ENCODE measurements around the gene ISG20.
A peak's percentile ranks its signal among the peaks of the same experiment; 100 is the strongest.
"Not testable (repeated sequence)": the region's sequence is repeated elsewhere in the genome, so short reads cannot be mapped to it uniquely, and the experiment has no call there.

ISG20 gene

GRCh38 chr15:88619796-88620195 is 19.0 kb upstream of the ISG20 start:
- no peak for DNase-seq

GRCh38 chr15:88620995-88621772 is 17.6 kb upstream of the ISG20 start, which contains the start of gene AEN:
Gene AEN (plus strand): TSS chr15:88621340. CDS start chr15:88626210, 4,870 bp downstream.
- peak; percentile 92 for DNase-seq

GRCh38 chr15:88621789-88622604 is 16.8 kb upstream of the ISG20 start:
- DNase-seq = no peak

- no peak for DNase-seq
Measured at GRCh38 chr15:88622605-88622975, 16.2 kb upstream of the ISG20 start.

GRCh38 chr15:88623061-88623460 is 15.8 kb upstream of the ISG20 start:
- DNase-seq = no peak

- no peak for DNase-seq
Measured at GRCh38 chr15:88623632-88624031, 15.2 kb upstream of the ISG20 start.

- DNase-seq = no peak
Measured at GRCh38 chr15:88624156-88624970, 14.5 kb upstream of the ISG20 start.

- no peak for DNase-seq
Measured at GRCh38 chr15:88624971-88625490, 13.8 kb upstream of the ISG20 start.

GRCh38 chr15:88625943-88626741 is 12.7 kb upstream of the ISG20 start:
- no peak for DNase-seq

- no peak for DNase-seq
Measured at GRCh38 chr15:88627463-88627862, 11.4 kb upstream of the ISG20 start.

GRCh38 chr15:88628018-88628654 is 10.7 kb upstream of the ISG20 start:
- DNase-seq = no peak

- DNase-seq = no peak
Measured at GRCh38 chr15:88629071-88629470, 9.7 kb upstream of the ISG20 start.

- DNase-seq = no peak
Measured at GRCh38 chr15:88630141-88630721, 8.6 kb upstream of the ISG20 start.

GRCh38 chr15:88630798-88631463 is 7.9 kb upstream of the ISG20 start:
- DNase-seq = no peak

GRCh38 chr15:88631464-88632028 is 7.3 kb upstream of the ISG20 start:
- no peak for DNase-seq

GRCh38 chr15:88632797-88633196 is 6.0 kb upstream of the ISG20 start:
- DNase-seq = not testable (repeated sequence)

GRCh38 chr15:88634449-88634848 is 4.4 kb upstream of the ISG20 start:
- DNase-seq = no peak

- DNase-seq = no peak
Measured at GRCh38 chr15:88635318-88635717, 3.5 kb upstream of the ISG20 start.

GRCh38 chr15:88636050-88636449 is 2.8 kb upstream of the ISG20 start:
- DNase-seq = no peak

- DNase-seq = no peak
Measured at GRCh38 chr15:88636654-88637053, 2.2 kb upstream of the ISG20 start.

Measured in activated gamma-delta T cell (primary cell).